GM18873 (cell line): ENCODE data around the gene NKIRAS1.
"Not testable (repeated sequence)": the region's sequence is repeated elsewhere in the genome, so short reads cannot be mapped to it uniquely, and the experiment has no call there.

Experiments used
- ATAC-seq: cut with Tn5 transposase; IDR thresholded peaks from one replicate; pipeline ENCODE4 v1.9.1; 2021; ENCODE audit warnings: mild to moderate bottlenecking, moderate library complexity, moderate number of reproducible peaks; ENCODE audit not compliant: unreplicated experiment, low FRiP score

NKIRAS1 gene

DNA sequence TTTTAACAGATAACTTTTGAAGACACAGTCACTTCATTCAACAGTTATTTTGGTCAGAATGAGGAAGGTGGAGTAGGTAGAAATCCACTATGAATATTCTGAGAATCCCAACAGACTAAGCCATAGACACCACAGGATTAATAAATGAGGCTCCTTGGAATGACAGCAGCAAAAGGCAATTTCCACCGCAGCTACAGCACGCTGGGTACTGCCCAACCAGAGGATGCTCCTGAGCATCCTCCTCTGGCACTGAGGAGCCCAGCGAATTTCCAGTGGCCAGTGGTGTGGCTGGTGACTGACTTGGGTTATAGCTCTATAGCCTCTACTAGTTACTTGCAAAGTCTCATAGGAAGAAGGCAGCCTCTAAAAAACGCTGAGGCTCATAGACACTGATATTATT, 24.6 kb upstream of the NKIRAS1 start:
- ATAC-seq, result no peak

DNA sequence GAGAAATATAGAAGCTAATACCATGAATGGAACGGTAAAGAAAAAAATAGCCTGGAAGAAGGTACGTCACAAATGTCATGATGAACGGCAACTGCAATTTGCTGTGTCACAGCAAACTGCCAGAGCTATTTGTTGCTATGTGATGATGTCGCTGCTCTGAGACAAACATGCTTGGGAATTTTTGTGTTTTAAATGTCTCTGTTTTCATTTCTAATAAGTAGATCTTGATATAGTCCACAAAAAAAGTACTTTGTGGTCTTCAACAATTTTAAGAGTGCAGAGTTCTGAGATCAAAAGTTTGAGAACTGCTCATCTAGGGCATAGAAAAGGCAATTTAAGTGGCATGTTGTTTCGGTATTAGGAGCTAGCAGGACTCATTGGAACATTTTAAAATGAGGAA, 24.0 kb upstream of the NKIRAS1 start:
- no peak for ATAC-seq

DNA sequence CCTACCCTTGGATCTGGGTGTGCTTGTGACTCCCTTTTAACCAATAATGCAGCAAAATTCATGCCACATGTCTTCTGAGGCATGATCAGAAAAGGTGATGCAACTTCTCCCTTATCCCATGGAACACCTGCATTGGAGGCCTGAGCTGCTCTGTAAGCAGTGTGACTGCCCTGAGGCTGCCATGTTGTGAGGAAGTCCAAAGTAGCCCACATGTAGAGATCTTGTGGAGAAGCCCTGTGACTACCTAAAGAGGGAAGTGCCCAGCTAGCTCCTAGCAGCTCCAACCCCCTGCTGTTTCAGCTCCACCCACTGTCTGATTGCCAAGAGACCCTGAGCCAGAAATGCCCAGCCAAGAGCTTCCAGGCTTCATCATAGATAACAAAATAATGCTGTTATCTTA, 21.9 kb upstream of the NKIRAS1 start:
- ATAC-seq, result no peak

DNA sequence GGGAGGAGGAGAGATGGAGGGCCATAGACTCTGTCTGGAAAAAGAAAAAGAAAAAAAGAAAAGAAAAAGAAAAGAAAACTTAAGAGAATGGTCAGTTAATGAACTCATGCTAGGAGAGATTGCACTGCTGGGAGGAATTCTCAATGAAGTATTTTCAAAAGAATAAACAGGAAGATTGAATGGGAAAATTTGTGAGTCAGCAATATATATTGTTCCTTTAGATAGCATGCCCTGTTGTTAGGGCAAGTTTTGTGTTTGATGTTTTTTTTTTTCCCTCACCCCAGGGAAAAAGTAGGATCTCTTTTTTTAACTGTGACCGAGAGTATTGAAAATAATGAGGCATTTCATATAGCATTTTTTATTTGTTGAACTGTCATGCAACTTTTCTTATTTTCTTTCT, 20.5 kb upstream of the NKIRAS1 start:
- ATAC-seq, result no peak

DNA sequence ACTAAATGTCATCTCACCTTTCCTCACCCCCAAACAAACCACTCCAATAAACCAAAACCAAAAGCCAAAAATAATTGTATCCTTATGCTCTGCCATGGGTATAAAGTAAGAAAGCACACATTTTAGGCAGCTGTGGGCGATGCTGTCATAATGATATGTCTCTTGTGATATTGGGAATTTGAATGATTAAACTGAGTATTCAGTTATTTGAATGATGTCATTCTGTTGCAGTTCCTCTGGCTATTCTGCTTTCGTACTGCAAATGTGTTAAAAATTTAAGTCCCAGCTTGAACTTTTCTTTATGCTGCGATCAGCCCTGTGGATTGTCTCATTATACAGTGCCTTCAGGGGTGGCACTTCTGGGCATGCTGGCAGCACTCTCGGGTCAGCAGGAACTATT, 17.5 kb upstream of the NKIRAS1 start:
- no peak for ATAC-seq

DNA sequence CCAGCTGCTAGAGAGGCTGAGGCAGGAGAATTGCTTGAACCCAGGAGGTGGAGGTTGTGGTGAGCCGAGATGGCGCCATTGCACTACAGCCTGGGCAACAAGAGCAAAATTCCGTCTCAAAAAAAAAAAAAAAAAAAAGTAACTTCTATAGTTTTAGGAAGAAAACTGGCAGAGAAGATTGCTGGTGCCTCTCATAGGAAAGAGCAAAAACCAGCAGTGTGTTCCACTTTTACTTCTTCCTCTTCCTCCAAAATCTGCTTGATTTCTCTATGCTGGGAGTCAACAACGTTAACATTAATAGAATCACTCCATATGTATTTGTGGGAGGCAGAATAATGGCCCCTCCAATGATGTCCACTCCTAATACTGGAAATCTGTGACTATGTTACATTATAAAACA, 15.8 kb upstream of the NKIRAS1 start:
- ATAC-seq, result no peak

DNA sequence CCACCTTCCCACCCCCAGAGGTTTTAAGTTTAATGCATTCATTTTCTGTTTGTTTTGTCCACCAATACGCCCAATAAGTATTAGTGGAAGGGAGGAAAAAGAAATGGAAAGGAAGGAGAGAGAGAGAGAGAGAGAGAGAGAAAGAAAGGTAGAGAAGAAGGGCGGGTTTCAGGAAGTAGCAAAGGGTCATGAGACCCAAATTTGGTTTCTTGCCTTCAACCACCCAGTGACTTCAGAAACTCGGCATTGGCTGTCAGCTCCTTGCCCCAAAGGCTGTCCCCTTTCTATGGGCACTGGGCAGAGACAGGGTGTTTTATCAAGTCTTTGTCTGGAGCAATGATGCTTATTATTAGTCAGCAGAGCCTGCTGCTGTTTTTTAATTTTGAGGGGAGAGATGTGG, 14.8 kb upstream of the NKIRAS1 start:
- ATAC-seq, result no peak

DNA sequence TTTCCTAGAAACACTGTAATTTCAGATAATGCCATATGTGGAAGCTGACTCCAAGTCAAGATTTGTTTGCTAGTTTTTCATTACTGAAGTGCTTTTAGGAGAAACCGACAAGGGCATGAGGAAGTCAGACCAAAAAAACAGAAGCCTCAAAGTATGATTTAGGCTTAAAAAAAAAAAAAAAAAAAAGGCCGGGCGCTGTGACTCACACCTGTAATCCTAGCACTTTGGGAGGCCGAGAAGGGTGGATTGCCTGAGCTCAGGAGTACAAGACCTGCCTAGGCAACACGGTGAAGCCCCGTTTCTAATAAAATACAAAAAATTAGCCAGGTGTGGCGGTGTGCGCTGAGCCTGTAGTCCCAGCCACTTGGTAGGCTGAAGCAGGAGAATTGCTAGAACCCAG, 11.7 kb upstream of the NKIRAS1 start:
- ATAC-seq, result no peak

DNA sequence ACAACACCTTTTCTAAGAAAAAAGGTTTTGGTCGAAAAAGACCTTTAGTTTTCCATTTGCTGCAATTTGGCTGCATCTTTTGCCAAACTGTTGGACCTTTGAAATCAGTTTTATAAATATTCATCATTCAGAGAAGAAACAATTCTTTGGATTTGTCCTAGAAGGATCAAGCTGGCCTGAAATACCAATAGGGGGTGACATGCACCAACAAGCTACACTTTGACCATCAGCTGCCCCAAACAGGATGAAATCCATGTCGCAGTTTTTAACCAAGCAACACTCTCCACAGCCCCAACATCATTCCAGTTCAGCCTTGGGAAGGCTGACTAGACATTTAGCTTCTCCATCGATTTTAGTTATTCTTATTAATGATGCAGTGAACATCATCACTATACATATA, 9.9 kb upstream of the NKIRAS1 start:
- ATAC-seq, result no peak

DNA sequence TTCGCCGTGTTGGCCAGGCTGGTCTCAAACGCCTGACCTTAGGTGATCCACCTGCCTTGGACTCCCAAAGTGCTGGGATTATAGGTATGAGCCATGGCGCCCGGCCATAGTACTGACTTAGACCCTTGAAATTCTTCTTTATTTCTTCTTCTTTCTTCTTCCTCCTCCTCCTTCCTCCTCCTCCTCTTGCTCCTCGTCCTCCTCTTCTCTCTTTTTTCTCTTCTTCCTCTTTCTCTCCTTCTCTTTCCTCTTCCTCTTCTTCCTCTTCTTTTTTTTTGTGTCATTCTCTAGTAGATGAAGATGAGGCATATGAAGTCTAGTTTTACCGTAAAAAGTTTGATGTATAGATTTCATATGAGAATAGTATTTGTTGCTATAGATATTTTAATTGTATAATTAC, 9.5 kb upstream of the NKIRAS1 start:
- no peak for ATAC-seq

DNA sequence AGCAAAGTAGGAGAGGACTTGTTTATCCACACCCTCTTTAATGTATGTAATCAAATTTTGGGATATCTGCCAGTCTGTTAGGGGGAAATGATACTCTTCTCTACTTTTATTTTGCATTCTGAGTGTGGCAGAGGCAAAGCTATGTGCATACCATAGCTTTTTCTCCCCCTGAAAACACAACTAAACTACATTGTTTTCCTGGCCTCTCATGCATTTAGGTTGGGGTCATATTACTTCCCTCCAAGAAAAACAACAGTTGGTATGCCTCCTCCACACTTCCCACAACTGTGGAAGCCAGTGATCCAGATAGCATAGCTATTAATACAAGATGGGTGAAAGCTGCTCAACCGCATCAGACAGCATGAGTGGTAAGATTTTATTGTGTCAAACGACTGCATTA, 7.0 kb upstream of the NKIRAS1 start:
- no peak for ATAC-seq

DNA sequence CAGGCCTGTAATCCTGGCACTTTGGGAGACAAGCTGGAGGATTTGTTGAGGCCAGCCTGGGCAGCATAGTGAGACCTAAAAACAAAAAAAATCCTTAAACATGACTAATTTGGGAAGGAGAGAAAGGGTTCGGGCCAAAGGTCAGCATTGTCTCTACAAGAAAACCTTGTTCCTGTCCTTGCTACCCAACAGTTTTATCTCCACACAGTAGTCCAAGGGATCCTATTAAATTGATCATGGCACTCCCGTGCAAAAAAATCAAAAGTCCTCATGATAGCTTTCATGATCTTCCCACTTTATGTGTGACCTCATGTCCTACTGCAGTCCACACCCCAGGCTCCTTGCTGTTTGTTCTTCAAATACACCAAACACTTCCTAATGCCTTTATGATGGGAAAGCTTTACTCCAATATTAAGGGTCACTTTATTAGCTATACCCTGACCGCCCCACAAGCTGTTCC, 4.3 kb upstream of the NKIRAS1 start:
- ATAC-seq, result no peak

DNA sequence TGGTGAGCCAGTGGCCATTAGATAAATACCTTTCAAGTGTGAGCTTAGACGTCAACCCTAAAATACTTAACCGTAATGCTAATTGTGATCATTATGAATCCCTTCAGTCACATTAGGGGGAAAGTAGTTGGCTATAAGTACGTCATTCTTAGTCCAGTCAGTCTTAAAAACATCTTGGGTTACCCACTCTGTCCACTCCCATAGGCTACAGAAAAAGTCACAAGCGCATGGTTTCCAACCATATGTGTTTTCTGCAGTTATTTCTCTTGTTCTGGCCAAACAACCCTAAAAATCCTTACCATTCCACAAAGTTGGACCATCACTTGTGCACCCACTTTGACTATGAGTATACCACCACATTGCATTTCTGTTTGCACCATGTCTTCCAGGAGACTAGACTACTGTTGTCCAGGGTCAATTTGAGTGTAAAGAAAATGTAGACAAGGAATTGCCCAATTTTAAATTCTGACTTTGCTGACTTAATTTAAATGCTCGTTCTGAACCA, 3.4 kb upstream of the NKIRAS1 start:
- no peak for ATAC-seq

DNA sequence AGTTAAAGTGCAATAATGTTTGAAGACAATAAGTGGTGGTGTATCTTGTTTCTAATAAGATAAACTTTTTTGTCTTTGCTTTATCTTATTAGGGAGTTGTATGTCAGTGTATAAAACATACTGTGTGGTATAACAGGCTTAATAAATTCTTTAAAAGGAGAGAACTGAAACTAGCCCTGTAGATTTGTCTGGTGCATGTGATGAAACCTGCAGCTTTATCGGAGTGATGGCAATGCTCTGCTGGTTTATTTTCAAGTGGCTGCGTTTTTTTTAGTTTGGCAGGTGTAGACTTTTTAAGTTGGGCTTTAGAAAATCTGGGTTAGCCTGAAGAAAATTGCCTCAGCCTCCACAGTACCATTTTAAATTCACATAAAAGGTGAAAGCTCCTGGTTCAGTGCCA, 2.8 kb upstream of the NKIRAS1 start:
- ATAC-seq, result no peak

DNA sequence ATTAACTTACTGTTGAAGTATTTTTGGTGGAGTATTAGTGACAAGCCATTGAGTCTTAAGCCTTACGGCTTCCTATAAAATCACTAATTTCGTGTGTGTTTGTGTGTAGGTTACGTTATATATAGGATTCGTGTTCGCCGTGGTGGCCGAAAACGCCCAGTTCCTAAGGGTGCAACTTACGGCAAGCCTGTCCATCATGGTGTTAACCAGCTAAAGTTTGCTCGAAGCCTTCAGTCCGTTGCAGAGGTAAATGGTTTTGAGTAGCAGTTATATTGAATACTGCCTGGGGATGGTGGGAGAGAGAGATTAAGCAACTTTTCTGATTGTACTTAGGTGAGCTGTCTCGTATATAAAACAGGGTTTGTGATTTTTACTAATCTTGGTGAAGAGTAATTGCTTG, 1.5 kb upstream of the NKIRAS1 start:
- ATAC-seq, result not testable (repeated sequence)

DNA sequence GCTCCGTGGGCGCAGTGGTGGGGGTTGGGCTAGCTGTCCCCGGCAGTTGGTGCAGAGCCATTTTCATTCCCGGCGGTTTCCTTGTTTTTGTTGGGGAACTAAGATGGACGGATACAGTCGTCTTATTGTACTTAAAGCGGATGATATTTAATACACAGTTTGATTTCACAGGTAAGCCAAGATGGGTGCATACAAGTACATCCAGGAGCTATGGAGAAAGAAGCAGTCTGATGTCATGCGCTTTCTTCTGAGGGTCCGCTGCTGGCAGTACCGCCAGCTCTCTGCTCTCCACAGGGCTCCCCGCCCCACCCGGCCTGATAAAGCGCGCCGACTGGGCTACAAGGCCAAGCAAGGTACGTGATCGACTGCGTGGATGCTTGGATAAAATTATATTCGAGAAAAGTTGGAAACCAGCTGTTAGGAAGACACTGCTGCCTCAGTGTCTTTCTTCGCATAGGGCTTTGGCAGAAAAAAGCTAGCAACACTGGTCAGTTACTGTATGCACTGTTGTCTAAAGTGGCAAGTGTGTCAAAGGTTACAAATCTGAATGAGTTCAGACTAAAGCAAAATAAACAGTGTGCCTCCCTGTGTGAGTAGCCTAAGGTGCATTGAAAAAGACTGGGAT, 1.0 kb upstream of the NKIRAS1 start:
- not testable (repeated sequence) for ATAC-seq

DNA sequence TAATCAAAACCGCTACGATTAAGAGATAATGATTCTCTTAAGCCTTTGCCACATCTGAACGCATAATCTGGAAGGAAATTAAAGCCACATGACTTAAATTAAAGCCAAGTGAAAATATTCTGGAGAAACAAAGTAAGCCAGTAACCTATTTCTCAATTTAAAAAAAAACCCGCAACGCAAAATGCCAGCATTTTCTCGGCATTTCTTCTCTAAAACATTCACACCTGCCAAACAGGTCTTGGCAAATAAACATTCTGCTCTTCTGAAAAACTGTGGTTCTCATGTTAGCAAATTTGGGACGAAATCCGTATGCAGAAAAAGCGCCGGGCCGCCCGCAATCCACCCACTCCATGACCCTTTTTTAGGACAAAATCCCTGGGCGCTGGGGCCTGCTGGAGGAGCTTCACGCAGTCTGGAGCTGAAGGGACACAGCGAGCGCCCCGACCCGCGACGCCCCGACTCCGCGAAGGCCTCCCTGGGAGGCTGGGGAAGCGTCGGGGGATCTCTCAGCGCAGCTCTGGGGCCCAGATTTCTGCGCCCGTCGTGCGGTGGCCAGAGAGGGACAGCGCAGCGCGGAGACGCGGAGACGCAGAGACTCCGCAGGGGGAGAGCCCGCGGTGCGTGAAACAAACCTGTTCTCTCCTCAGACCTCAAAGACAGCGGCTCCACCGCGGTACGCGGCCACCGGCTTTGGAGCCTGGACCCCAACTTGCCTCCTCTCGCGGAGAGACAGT, 471 bp downstream of the NKIRAS1 start:
- peak; percentile 42 for ATAC-seq

DNA sequence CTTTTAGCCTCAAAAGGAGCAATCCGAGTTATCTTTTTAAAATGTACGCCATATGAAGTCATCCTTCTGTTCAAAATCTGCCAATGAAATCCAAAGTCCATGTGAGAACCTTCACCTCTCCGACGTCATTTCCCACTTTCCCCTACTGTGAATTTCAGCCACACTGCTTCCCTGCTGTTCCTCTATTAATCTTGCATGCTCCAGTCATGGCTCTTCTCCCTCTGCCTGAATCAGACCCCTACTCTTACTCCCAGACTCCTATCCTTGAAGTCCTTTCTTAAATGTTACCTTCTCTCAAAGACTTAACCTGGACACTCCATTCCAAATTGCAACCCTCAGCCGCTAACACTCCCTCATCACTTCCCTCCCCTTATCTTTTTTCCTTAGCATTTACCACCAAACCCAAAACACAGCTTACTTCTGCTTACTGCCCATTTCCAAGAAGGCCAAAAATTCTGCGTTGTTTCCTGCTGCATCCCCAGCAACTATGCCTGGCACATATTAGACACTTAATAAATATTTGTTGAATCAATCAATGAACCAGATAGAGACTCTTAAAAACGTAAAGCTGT, 1.2 kb downstream of the NKIRAS1 start:
- no peak for ATAC-seq

DNA sequence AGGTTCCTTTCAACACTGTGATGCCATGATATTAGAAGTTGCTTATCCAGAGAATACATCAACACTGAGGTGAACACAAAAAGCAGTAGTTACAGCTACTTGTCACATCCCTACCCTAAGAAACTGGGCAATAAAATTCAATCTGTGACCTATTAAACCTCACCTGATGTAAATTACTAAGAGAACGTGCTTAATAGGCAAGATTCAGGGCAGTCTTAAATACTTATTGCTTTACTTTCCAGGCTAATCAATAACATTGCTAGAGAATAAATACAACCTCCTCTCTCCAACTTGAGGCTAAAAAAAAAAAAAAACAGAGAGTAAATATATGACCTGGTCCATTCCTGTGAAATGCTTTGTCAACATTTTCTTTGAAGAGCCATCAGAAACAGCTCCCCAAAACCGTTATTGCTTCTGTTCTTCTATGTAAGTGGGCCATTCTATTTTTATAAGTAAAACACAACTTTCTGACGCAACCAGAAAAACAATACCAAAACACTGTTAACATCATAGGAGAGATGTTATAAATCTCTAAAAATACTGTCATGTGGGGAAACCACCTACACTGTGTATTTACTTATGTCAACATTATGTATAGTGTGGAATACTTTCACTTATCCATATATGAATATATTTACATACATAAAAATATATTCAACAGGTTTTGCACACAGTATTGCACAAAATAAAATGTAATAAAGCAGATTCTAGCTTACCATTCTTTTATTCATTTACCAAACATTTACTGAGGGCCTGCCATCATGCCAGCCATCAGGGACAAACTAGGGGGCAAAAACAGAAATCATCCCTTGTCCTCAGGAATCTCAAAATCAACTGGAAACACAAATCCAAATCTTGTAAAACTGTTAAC, 2.7 kb downstream of the NKIRAS1 start:
- no peak for ATAC-seq

DNA sequence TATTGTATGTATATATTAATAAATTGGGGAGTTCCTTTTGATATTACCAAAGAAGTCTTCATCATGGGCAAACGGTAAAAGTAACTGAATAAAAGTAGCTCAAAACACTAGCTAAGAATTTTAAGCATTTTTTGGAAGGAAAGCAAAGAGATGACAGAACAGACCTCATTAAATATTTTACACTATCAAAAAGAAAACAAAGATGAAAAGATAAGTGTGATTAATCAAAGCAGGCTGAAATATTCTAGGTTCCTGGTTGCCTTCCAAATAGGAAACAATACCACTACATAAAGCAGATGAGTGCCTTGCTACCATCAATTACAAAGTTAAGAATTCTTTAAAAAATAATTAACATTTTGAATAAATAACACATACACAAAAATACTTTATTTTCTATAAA, 3.6 kb downstream of the NKIRAS1 start:
- ATAC-seq, result no peak

DNA sequence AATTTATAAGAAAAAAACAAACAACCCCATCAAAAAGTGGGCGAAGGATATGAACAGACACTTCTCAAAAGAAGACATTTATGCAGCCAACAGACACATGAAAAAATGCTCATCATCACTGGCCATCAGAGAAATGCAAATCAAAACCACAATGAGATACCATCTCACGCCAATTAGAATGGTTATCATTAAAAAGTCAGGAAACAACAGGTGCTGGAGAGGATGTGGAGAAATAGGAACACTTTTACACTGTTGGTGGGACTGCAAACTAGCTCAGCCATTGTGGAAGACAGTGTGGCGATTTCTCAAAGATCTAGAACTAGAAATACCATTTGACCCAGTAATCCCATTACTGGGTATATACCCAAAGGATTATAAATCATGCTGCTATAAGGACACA, 4.5 kb downstream of the NKIRAS1 start:
- ATAC-seq, result not testable (repeated sequence)
